Measurements from ENCODE around the gene CPED1.

CPED1 gene

GRCh38 chr7:121126801-121127534 is 138.5 kb downstream of the CPED1 start:
- Mint-ChIP-seq H3K27ac (no peak overlapping the region), H3K27me3 (no peaks in the 10 kb centered on the region), H3K9me3 (no peaks in the 10 kb centered on the region), H3K4me1 (no peaks in the 10 kb centered on the region), H3K36me3 (peaks cover 8% of the 10 kb centered on the region), H3K4me3 (no peak overlapping the region)
- ATAC-seq (ENCODE audit: low read depth) (no peak), DNase-seq (ENCODE audit: low spot score in 2 of 2) (no peak)

DNA sequence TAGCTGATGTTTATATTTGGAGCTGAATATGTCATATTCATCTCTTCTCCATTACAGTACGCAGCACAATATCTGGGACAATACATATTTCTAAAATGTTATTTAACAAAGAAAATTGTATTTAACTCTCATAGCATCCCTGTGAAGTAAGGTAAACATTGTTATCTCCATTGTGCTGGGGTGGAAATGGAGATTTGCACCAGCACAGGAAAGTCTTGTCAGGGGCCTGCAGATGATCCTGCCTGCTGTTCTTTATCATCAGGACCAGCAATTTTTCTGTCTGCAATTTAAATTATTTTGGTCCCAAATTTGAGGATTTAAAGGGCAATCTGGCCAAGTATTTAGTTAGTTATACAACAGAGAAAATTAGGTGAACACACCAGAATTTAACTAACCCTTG is 144.4 kb downstream of the CPED1 start:
- H3K9me3 Mint-ChIP-seq, result no peaks in the 10 kb centered on the region
- H3K4me1 Mint-ChIP-seq, result peaks cover 8% of the 10 kb centered on the region
- DNase-seq (ENCODE audit: low spot score in 2 of 2) (no peak), ATAC-seq (ENCODE audit: low read depth) (no peak)
- H3K27ac Mint-ChIP-seq, result no peak overlapping the region
- H3K27me3 Mint-ChIP-seq, result no peaks in the 10 kb centered on the region
- H3K36me3 Mint-ChIP-seq, result peaks cover 9% of the 10 kb centered on the region
- no peak overlapping the region for H3K4me3 Mint-ChIP-seq

DNA sequence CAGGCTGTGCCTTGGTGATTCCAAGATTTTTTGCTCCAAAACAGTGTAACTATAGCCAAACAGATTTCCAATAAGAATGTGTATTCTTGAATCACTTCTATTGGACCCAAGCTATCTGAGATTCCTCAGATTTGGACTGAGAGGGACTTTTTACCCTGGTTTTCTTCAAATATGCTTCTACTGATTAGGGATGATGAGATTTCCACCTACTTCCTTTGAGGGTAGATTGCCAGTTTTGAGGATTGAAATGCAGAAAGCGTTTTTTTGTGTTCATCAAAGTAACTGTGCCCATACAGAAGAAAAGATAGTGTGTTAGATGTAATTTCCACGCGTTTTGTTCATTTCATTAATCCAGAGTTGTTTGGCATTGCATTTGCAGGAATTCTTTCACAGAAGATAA is 144.9 kb downstream of the CPED1 start:
- Mint-ChIP-seq H3K27me3 (no peaks in the 10 kb centered on the region), H3K27ac (no peak overlapping the region), H3K4me1 (peaks cover 8% of the 10 kb centered on the region), H3K9me3 (no peaks in the 10 kb centered on the region), H3K36me3 (peaks cover 9% of the 10 kb centered on the region), H3K4me3 (no peak overlapping the region)
- no peak for DNase-seq (ENCODE audit: low spot score in 2 of 2)
- no peak for ATAC-seq (ENCODE audit: low read depth)

DNA sequence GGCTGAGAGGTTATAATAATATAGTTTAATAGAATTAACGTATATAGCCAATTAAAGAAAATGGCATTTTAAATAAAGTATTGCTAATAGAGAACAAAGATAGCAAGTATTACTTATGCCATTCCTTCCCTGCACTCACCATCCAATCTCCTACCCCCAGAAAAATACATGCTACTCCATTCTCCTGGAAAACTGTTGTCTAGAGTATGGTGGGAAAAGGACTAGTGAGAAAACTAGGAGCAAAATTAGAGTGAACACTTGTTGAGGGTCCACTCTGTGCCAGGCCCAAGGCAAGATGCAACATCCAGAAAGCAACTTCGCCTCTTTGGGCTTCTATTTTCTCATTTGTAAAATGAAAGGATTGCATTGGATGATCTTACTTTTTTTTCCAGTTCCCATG is 149.1 kb downstream of the CPED1 start:
- Mint-ChIP-seq H3K9me3 (no peaks in the 10 kb centered on the region), H3K27ac (peak overlapping the region; percentile 92), H3K4me1 (peaks cover 8% of the 10 kb centered on the region), H3K4me3 (peak overlapping the region; percentile 98), H3K36me3 (peaks cover 5% of the 10 kb centered on the region), H3K27me3 (no peaks in the 10 kb centered on the region)
- ATAC-seq (ENCODE audit: low read depth) (no peak), DNase-seq (ENCODE audit: low spot score in 2 of 2) (no peak)

DNA sequence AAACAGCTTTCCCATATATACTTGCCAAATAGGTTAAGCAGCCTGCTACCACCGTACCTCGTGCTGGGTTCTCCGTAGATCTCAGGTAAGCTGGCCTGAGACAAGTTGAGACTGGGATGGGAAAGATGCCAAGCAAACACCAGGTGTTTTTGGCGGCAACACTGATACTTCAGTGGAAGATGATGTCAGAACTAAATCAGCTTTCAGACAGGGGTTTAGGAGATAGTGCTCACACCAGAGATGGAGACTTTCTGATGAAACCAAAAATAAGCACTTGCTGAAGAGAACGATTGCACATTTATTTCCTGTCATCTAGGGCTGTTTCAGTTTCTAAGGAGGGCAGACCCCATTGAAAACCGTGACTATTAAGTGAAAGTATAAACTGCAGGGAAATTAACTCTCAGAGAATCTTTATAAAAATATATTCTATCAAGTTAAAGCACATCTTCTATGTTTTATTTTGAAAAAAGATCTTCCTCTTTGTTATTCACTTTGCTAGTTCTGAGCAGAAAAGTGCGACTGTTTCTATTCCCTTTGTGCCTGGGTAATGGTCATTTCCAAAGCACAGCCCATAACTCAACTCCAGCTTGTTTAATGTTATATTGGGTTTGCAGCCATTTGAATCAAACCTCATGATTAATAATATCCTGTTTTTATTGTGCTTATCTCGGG is 149.9 kb downstream of the CPED1 start:
- Mint-ChIP-seq H3K27ac (peak overlapping the region; percentile 92), H3K4me3 (peak overlapping the region; percentile 98), H3K9me3 (no peaks in the 10 kb centered on the region), H3K27me3 (no peaks in the 10 kb centered on the region), H3K4me1 (peaks cover 8% of the 10 kb centered on the region), H3K36me3 (peaks cover 5% of the 10 kb centered on the region)
- DNase-seq (ENCODE audit: low spot score in 2 of 2) (peak; percentile 28 to 53), ATAC-seq (ENCODE audit: low read depth) (peak; percentile 99)

- Mint-ChIP-seq H3K9me3 (no peaks in the 10 kb centered on the region), H3K4me1 (peaks cover 2% of the 10 kb centered on the region), H3K27me3 (no peaks in the 10 kb centered on the region), H3K4me3 (no peak overlapping the region), H3K27ac (peak overlapping the region; percentile 56), H3K36me3 (no peaks in the 10 kb centered on the region)
- ATAC-seq (ENCODE audit: low read depth), result no peak
- DNase-seq (ENCODE audit: low spot score in 2 of 2), result no peak
These were observed 150.9 kb downstream of the CPED1 start for GRCh38 chr7:121139427-121139826.

- ATAC-seq (ENCODE audit: low read depth), result no peak
- Mint-ChIP-seq H3K27ac (no peak overlapping the region), H3K27me3 (no peaks in the 10 kb centered on the region), H3K4me3 (no peak overlapping the region), H3K36me3 (no peaks in the 10 kb centered on the region), H3K4me1 (peaks cover 2% of the 10 kb centered on the region), H3K9me3 (no peaks in the 10 kb centered on the region)
- no peak for DNase-seq (ENCODE audit: low spot score in 2 of 2)
These were observed 152.3 kb downstream of the CPED1 start for GRCh38 chr7:121140790-121141189.

DNA sequence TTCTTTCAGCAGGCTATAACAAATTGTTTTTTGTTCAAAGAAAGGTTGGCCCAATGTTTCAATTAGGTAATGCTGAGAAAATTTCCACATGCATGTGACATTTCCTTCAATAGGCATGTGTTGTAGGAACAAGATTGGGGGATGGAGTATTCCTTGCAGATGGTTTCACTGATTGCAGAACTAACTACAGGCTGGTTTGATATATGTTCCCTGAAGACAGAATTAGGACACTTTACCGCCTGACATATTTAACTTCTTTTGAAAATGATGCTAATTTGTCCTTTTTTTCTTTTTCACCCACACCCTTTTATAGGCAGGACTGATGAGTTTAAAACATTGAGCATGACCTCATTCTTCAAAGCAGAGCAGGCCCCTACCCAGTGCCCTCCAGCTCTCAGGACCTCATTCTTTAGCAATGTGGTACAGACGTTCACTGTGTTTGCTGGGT is 163.3 kb downstream of the CPED1 start:
- ATAC-seq (ENCODE audit: low read depth) (no peak), DNase-seq (ENCODE audit: low spot score in 2 of 2) (no peak)
- Mint-ChIP-seq H3K27ac (no peak overlapping the region), H3K36me3 (peaks cover 14% of the 10 kb centered on the region), H3K27me3 (no peaks in the 10 kb centered on the region), H3K4me3 (no peak overlapping the region), H3K4me1 (peaks cover 10% of the 10 kb centered on the region), H3K9me3 (peaks cover 3% of the 10 kb centered on the region)

DNA sequence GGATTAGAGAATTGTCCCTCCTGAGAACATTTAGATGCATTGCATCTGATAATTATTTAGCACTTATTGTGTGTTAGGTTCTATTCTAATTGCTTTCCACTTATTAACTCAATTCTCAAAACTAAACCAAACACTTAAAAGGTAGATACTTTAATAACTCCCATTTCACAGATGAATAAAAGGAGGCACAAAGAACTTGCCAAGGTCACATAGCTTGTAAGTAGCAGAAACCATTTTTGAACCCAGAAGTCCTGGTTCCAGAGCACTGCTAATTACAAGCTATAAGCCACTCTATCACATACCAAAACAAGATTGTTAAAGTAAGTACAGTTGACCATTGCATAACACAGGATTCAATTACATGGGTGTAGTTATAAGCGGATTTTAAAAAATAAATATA is 164.9 kb downstream of the CPED1 start:
- H3K4me1 Mint-ChIP-seq, result peaks cover 11% of the 10 kb centered on the region
- H3K27ac Mint-ChIP-seq, result no peak overlapping the region
- DNase-seq (ENCODE audit: low spot score in 2 of 2) (no peak), ATAC-seq (ENCODE audit: low read depth) (no peak)
- no peaks in the 10 kb centered on the region for H3K27me3 Mint-ChIP-seq
- peaks cover 3% of the 10 kb centered on the region for H3K9me3 Mint-ChIP-seq
- no peak overlapping the region for H3K4me3 Mint-ChIP-seq
- peaks cover 11% of the 10 kb centered on the region for H3K36me3 Mint-ChIP-seq

- Mint-ChIP-seq H3K4me1 (peaks cover 11% of the 10 kb centered on the region), H3K27ac (no peak overlapping the region)
These were observed 165.5 kb downstream of the CPED1 start for GRCh38 chr7:121153995-121154394.

DNA sequence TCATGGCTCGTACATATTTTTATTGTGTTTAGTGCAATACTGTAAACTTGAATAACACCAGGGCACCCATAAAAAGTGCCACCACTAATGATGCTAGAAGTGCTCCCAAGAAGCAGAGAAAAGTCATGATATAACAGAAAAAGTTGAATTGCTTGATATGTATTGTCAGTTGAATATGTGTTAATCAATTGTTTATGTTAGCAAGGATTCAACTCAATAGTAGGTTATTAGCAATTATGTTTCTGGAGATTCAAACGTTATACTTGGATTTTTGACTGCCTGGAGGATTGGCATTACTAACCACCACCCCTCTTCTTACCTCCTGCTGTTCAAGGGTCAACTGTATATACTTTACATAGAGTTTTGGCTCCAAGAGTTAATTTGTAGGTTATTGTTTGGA is 168.3 kb downstream of the CPED1 start:
- Mint-ChIP-seq H3K27me3 (no peaks in the 10 kb centered on the region), H3K4me3 (no peak overlapping the region), H3K4me1 (peaks cover 6% of the 10 kb centered on the region), H3K9me3 (peaks cover 3% of the 10 kb centered on the region), H3K27ac (no peak overlapping the region), H3K36me3 (peaks cover 20% of the 10 kb centered on the region)
- no peak for DNase-seq (ENCODE audit: low spot score in 2 of 2)
- no peak for ATAC-seq (ENCODE audit: low read depth)

More at GRCh38 chr7:121153995-121154394, 165.5 kb downstream of the CPED1 start:
- peaks cover 3% of the 10 kb centered on the region for H3K9me3 Mint-ChIP-seq
- H3K4me3 Mint-ChIP-seq, result no peak overlapping the region
- DNase-seq (ENCODE audit: low spot score in 2 of 2), result no peak
- peaks cover 10% of the 10 kb centered on the region for H3K36me3 Mint-ChIP-seq
- no peaks in the 10 kb centered on the region for H3K27me3 Mint-ChIP-seq
- ATAC-seq (ENCODE audit: low read depth), result no peak

- no peak for DNase-seq (ENCODE audit: low spot score in 2 of 2)
- Mint-ChIP-seq H3K4me1 (peaks cover 6% of the 10 kb centered on the region), H3K27me3 (no peaks in the 10 kb centered on the region), H3K36me3 (peaks cover 22% of the 10 kb centered on the region), H3K27ac (no peak overlapping the region), H3K4me3 (no peak overlapping the region), H3K9me3 (peaks cover 3% of the 10 kb centered on the region)
- no peak for ATAC-seq (ENCODE audit: low read depth)
These were observed 168.8 kb downstream of the CPED1 start for GRCh38 chr7:121157341-121157751.

- peaks cover 12% of the 10 kb centered on the region for H3K4me1 Mint-ChIP-seq
- no peak overlapping the region for H3K27ac Mint-ChIP-seq
- no peaks in the 10 kb centered on the region for H3K27me3 Mint-ChIP-seq
- ATAC-seq (ENCODE audit: low read depth), result no peak
- peaks cover 24% of the 10 kb centered on the region for H3K36me3 Mint-ChIP-seq
- H3K9me3 Mint-ChIP-seq, result peaks cover 3% of the 10 kb centered on the region
- no peak for DNase-seq (ENCODE audit: low spot score in 2 of 2)
- no peak overlapping the region for H3K4me3 Mint-ChIP-seq
These were observed 169.5 kb downstream of the CPED1 start for GRCh38 chr7:121157885-121158590.

DNA sequence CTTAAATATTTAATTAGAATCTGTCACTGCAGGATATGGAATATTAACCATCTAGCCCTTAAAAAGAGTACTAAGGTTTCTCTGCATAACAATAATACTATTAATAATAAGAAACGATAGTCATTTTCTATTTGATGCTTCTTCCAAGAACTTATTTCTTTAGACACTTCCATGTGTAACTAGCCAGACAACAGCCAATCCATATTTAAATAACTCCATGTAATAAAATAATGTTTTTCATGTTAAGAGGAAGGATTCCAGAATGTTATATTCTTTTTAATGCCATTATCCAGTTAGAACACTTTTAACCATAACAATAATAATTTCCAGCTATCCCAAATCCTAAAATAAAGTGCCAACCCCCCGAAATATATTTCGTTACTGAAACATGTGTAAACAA is 170.2 kb downstream of the CPED1 start:
- Mint-ChIP-seq H3K27me3 (no peaks in the 10 kb centered on the region), H3K36me3 (peaks cover 25% of the 10 kb centered on the region), H3K27ac (no peak overlapping the region), H3K9me3 (peaks cover 3% of the 10 kb centered on the region), H3K4me1 (peaks cover 18% of the 10 kb centered on the region), H3K4me3 (no peak overlapping the region)
- ATAC-seq (ENCODE audit: low read depth), result no peak
- no peak for DNase-seq (ENCODE audit: low spot score in 2 of 2)
